Activated B cell treated with CpG ODN at 0.5 μM for 24 hours (primary cell): ENCODE results near the gene C1QC. TPM values are rescaled to one million over a fixed set of nuclear protein-coding genes. Genes with fewer than 3 reads are reported as not detected.

Experiments
- ATAC-seq: fragments of 200-7000 bp; cut with Tn5 transposase; one replicate; pipeline ENCODE4 v1.10.0; 2021; ENCODE audit warnings: low read depth, mild to moderate bottlenecking, moderate library complexity
- CTCF ChIA-PET: fragments of 350-600 bp; sonication (Branson Sonifier 250); formaldehyde crosslinking; loops from one replicate; lab custom pipeline; 2021; ENCODE audit warnings: antibody characterized with exemption; lab: Charles Lee
- POLR2A ChIA-PET: fragments of 350-600 bp; sonication (Branson Sonifier 250); formaldehyde crosslinking; loops from one replicate; lab custom pipeline; 2021; ENCODE audit warnings: antibody characterized with exemption; lab: Charles Lee
- DNase-seq: peaks from one replicate; pipeline ENCODE4 v3.0.0; 2022
- H3K27ac Mint-ChIP-seq: one replicate; pipeline ENCODE4 v1.8.0; 2020; ENCODE audit warnings: mixed read lengths
- H3K27me3 Mint-ChIP-seq: one replicate; pipeline ENCODE4 v1.8.0; 2021; ENCODE audit warnings: mixed read lengths
- H3K36me3 Mint-ChIP-seq: one replicate; pipeline ENCODE4 v1.8.0; 2021; ENCODE audit warnings: low read depth, mixed read lengths
- H3K4me1 Mint-ChIP-seq: one replicate; pipeline ENCODE4 v1.8.0; 2021; ENCODE audit warnings: mixed read lengths
- H3K4me3 Mint-ChIP-seq: one replicate; pipeline ENCODE4 v1.8.0; 2020; ENCODE audit warnings: mild to moderate bottlenecking, mixed read lengths
- H3K9me3 Mint-ChIP-seq: one replicate; pipeline ENCODE4 v1.8.0; 2020; ENCODE audit warnings: mixed read lengths
- CTCF ChIP-seq: fragments of 200-600 bp; IDR thresholded peaks from one replicate; pipeline ENCODE4 v1.8.0; 2022; ENCODE audit warnings: antibody characterized with exemption, mild to moderate bottlenecking
- intact Hi-C: fragments of 100-400 bp; cut with micrococcal nuclease; formaldehyde crosslinking; loops from one replicate; pipeline ENCODE4 v1.15.1; 2024
- total RNA-seq: library from RNA; stranded (reverse); gene quantifications from 2 replicates; pipeline ENCODE4 v1.2.3, GENCODE V29; 2022

Gene C1QC
- total RNA-seq, 1 donor from 2014 or later, result not detected

GRCh38 chr1:22654692-22655091 is 11.3 kb downstream of the C1QC start:
- ATAC-seq (no peak), DNase-seq (no peak)
- Mint-ChIP-seq H3K27me3 (peaks cover 8% of the 10 kb centered on the region), H3K4me3 (no peak overlapping the region), H3K27ac (no peak overlapping the region), H3K4me1 (no peaks in the 10 kb centered on the region), H3K9me3 (no peaks in the 10 kb centered on the region), H3K36me3 (no peaks in the 10 kb centered on the region)
- intact Hi-C loops, result no loop called here
- TF ChIP-seq CTCF, result no peak
- POLR2A ChIA-PET, result no interaction called here
- CTCF ChIA-PET, result no interaction called here

- no peak for DNase-seq
- TF ChIP-seq CTCF, result no peak
- intact Hi-C loops, result no loop called here
- Mint-ChIP-seq H3K9me3 (no peaks in the 10 kb centered on the region), H3K36me3 (no peaks in the 10 kb centered on the region), H3K27me3 (peaks cover 16% of the 10 kb centered on the region), H3K4me1 (no peaks in the 10 kb centered on the region), H3K27ac (no peak overlapping the region), H3K4me3 (no peak overlapping the region)
- ATAC-seq, result no peak
- ChIA-PET CTCF (no interaction called here), POLR2A (no interaction called here)
Observed at GRCh38 chr1:22658385-22659163, 15.1 kb downstream of the C1QC start.

- TF ChIP-seq CTCF, result no peak
Observed at GRCh38 chr1:22660716-22661241, 17.3 kb downstream of the C1QC start.

GRCh38 chr1:22661880-22662279 is 18.4 kb downstream of the C1QC start:
- intact Hi-C loops, result no loop called here
- CTCF ChIA-PET, result no interaction called here
- DNase-seq, result no peak
- Mint-ChIP-seq H3K9me3 (no peaks in the 10 kb centered on the region), H3K27me3 (peaks cover 15% of the 10 kb centered on the region), H3K27ac (no peak overlapping the region), H3K4me3 (no peak overlapping the region), H3K36me3 (no peaks in the 10 kb centered on the region), H3K4me1 (no peaks in the 10 kb centered on the region)
- TF ChIP-seq CTCF, result no peak
- POLR2A ChIA-PET, result no interaction called here
- ATAC-seq, result no peak

More at GRCh38 chr1:22660716-22661241, 17.3 kb downstream of the C1QC start:
- intact Hi-C loops, result no loop called here
- ChIA-PET POLR2A (no interaction called here), CTCF (no interaction called here)
- no peak overlapping the region for H3K4me3 Mint-ChIP-seq
- no peak overlapping the region for H3K27ac Mint-ChIP-seq
- H3K27me3 Mint-ChIP-seq, result peaks cover 17% of the 10 kb centered on the region
- no peak for DNase-seq
- H3K4me1 Mint-ChIP-seq, result no peaks in the 10 kb centered on the region
- H3K36me3 Mint-ChIP-seq, result no peaks in the 10 kb centered on the region
- no peak for ATAC-seq
- no peaks in the 10 kb centered on the region for H3K9me3 Mint-ChIP-seq

GRCh38 chr1:22662318-22662717 is 18.9 kb downstream of the C1QC start:
- Mint-ChIP-seq H3K27ac (no peak overlapping the region), H3K9me3 (no peaks in the 10 kb centered on the region), H3K4me3 (no peak overlapping the region), H3K27me3 (peaks cover 15% of the 10 kb centered on the region), H3K36me3 (no peaks in the 10 kb centered on the region), H3K4me1 (no peaks in the 10 kb centered on the region)
- TF ChIP-seq CTCF, result no peak
- POLR2A ChIA-PET, result no interaction called here
- intact Hi-C loops, result no loop called here
- DNase-seq, result no peak
- CTCF ChIA-PET, result no interaction called here
- ATAC-seq, result peak; percentile 49
